CD14-positive monocyte (primary cell): ENCODE data around the gene METTL22. TPM values are rescaled to one million over a fixed set of nuclear protein-coding genes. Genes with fewer than 3 reads are reported as not detected.

ENCODE experiments used
- DNase-seq, 3 donors: peaks; one replicate each; pipeline ENCODE4 v3.0.0-alpha.2; 2011 to 2022
- H2AFZ ChIP-seq: 2 replicates; pipeline ENCODE4 v1.6.0; 2012; ENCODE audit warnings: mild to moderate bottlenecking, low read depth, low read length, inconsistent platforms; ENCODE audit not compliant: insufficient read depth, poor library complexity, severe bottlenecking
- H3K27ac ChIP-seq, 2 donors: 1 replicate in 1 of 2; 2 replicates in 1 of 2; pipeline ENCODE4 v1.5.1; 2012 to 2013; ENCODE audit warnings: low read length in 2 of 2, control low read depth in 1 of 2, inconsistent platforms in 1 of 2, low read depth in 1 of 2, mild to moderate bottlenecking in 1 of 2
- H3K27me3 ChIP-seq, 2 donors: one replicate each; pipeline versions ENCODE4 v1.6.0 to v1.6.1; 2011 to 2013; ENCODE audit warnings: low read length in 2 of 2; ENCODE audit not compliant: control insufficient read depth in 2 of 2, insufficient read depth in 2 of 2
- H3K36me3 ChIP-seq, 2 donors: replicated peaks in 1 of 2; 1 replicate in 1 of 2; 2 replicates in 1 of 2; pipeline versions ENCODE4 v1.5.1 to v1.6.1; 2012 to 2013; ENCODE audit warnings: low read length in 2 of 2, control low read depth in 1 of 2, inconsistent platforms in 1 of 2, mild to moderate bottlenecking in 1 of 2; ENCODE audit not compliant: insufficient read depth in 2 of 2, control insufficient read depth in 1 of 2
- H3K4me1 ChIP-seq, 2 donors: 1 replicate in 1 of 2; 2 replicates in 1 of 2; pipeline versions ENCODE4 v1.5.1 to v1.6.1; 2012 to 2013; ENCODE audit warnings: low read length in 2 of 2, control low read depth in 1 of 2, inconsistent platforms in 1 of 2, mild to moderate bottlenecking in 1 of 2, moderate library complexity in 1 of 2; ENCODE audit not compliant: insufficient read depth in 2 of 2, control insufficient read depth in 1 of 2
- H3K4me2 ChIP-seq: replicated peaks from 2 replicates; pipeline ENCODE3; 2012; ENCODE audit warnings: low read length, moderate library complexity, mild to moderate bottlenecking; ENCODE audit not compliant: poor library complexity, severe bottlenecking; ENCODE audit errors: extremely low read depth
- H3K4me3 ChIP-seq, 3 experiments: fragments of 200-600 bp in 1 of 3; sonication (generic) in 1 of 3; replicated peaks in 1 of 3; 1 replicate in 2 of 3; 2 replicates in 1 of 3; pipeline ENCODE4 v1.5.1; 2011 to 2013; ENCODE audit warnings: low read length in 3 of 3, mild to moderate bottlenecking in 3 of 3, control low read depth in 2 of 3, low read depth in 2 of 3, inconsistent platforms in 1 of 3, moderate library complexity in 1 of 3
- H3K79me2 ChIP-seq: 2 replicates; pipeline ENCODE4 v1.6.0; 2012; ENCODE audit warnings: mild to moderate bottlenecking, control low read depth, inconsistent platforms, low read length, moderate library complexity; ENCODE audit not compliant: insufficient read depth
- H3K9ac ChIP-seq: 2 replicates; pipeline ENCODE4 v1.6.0; 2017; ENCODE audit warnings: low read length, mild to moderate bottlenecking; ENCODE audit not compliant: insufficient read depth, poor library complexity, severe bottlenecking
- H3K9me3 ChIP-seq, 2 donors: replicated peaks in 1 of 2; 1 replicate in 1 of 2; 2 replicates in 1 of 2; pipeline versions ENCODE4 v1.5.1 to v1.6.1; 2012 to 2013; ENCODE audit warnings: low read length in 2 of 2, control low read depth in 1 of 2; ENCODE audit not compliant: control insufficient read depth in 1 of 2, insufficient read depth in 1 of 2
- H4K20me1 ChIP-seq: 2 replicates; pipeline ENCODE4 v1.6.0; 2012; ENCODE audit warnings: mild to moderate bottlenecking, low read length, control low read depth, moderate library complexity; ENCODE audit not compliant: insufficient read depth
- H3K27ac Mint-ChIP-seq, 7 donors: one replicate each; pipeline ENCODE4 v1.8.0; 2020; ENCODE audit warnings: mild to moderate bottlenecking in 7 of 7, mixed read lengths in 7 of 7, moderate library complexity in 6 of 7, inconsistent platforms in 2 of 7
- H3K27me3 Mint-ChIP-seq, 3 donors: one replicate each; pipeline ENCODE4 v1.8.0; 2021 to 2022; ENCODE audit warnings: low read depth in 3 of 3, mild to moderate bottlenecking in 3 of 3, mixed read lengths in 3 of 3, moderate library complexity in 3 of 3, inconsistent platforms in 1 of 3
- H3K36me3 Mint-ChIP-seq, 2 donors: one replicate each; pipeline ENCODE4 v1.8.0; 2020; ENCODE audit warnings: mixed read lengths in 2 of 2, inconsistent platforms in 1 of 2, mild to moderate bottlenecking in 1 of 2
- H3K4me1 Mint-ChIP-seq: one replicate; pipeline ENCODE4 v1.8.0; 2020; ENCODE audit warnings: mild to moderate bottlenecking, mixed read lengths
- H3K4me3 Mint-ChIP-seq, 2 donors: one replicate each; pipeline ENCODE4 v1.8.0; 2020; ENCODE audit warnings: mild to moderate bottlenecking in 2 of 2, mixed read lengths in 2 of 2, moderate library complexity in 1 of 2
- H3K9me3 Mint-ChIP-seq, 7 donors: one replicate each; pipeline ENCODE4 v1.8.0; 2020 to 2022; ENCODE audit warnings: mixed read lengths in 7 of 7, mild to moderate bottlenecking in 6 of 7, moderate library complexity in 6 of 7, inconsistent platforms in 2 of 7
- CTCF ChIP-seq: fragments of 200-600 bp; IDR thresholded peaks from one replicate; pipeline ENCODE4 v1.8.0; 2022; ENCODE audit warnings: antibody characterized with exemption, mild to moderate bottlenecking
- WGBS: methylation state at CpG from one replicate; pipeline ENCODE4 v1.1.5; 2013; ENCODE audit warnings: missing lambda C conversion rate; ENCODE audit not compliant: insufficient coverage; 5-methylcytosine and 5-hydroxymethylcytosine counted together
- intact Hi-C, 2 donors: fragments of 100-400 bp; cut with micrococcal nuclease; formaldehyde crosslinking; loops; one replicate each; pipeline versions ENCODE4 v1.15.0 to v1.15.1; 2023
- polyA plus RNA-seq, 3 donors: library from polyadenylated mRNA; depleted of rRNA in 1 of 3; unstranded in 2 of 3; stranded (reverse) in 1 of 3; fragments of 300-500 nt in 2 of 3; fragments of >200 nt in 1 of 3; fragmentation: Illumina TruSeq in 2 of 3; gene quantifications; 1 replicate in 2 of 3; 2 replicates in 1 of 3; pipeline ENCODE4 v1.2.3, GENCODE V29; 2012 to 2021

The METTL22 gene
- polyA plus RNA-seq, 3 donors, result 36.0 to 44.0 (median 38.9) TPM

- H3K27me3 Mint-ChIP-seq, result peaks cover 1 to 10% (median 5%) of the 10 kb centered on the region in 3 donors
- no peak overlapping the region for H2AFZ ChIP-seq
- H3K4me3 Mint-ChIP-seq, result no peak overlapping the region
- H3K4me1 Mint-ChIP-seq, result peaks cover 6% of the 10 kb centered on the region
- no peak overlapping the region for H3K4me3 ChIP-seq
- no peak for TF ChIP-seq CTCF
- H3K4me2 ChIP-seq, result no peak overlapping the region
- no peak overlapping the region for H3K27ac Mint-ChIP-seq
- DNase-seq, result peak in 1 of 3 donors; percentile 63
- H4K20me1 ChIP-seq, result no peaks in the 10 kb centered on the region
- 75% methylated on average over 5 of the region's 9 CpGs for WGBS
- no peaks in the 10 kb centered on the region for H3K36me3 ChIP-seq
- H3K9me3 ChIP-seq, result peaks cover 14 to 32% of the 10 kb centered on the region in 2 donors
- intact Hi-C loops, result no loop called here
- H3K79me2 ChIP-seq, result no peaks in the 10 kb centered on the region
- peaks cover 0 to 2% of the 10 kb centered on the region in 2 donors for H3K36me3 Mint-ChIP-seq
- no peak overlapping the region for H3K27ac ChIP-seq
- H3K4me1 ChIP-seq, result peaks cover 0 to 2% of the 10 kb centered on the region in 2 donors
- peaks cover 2 to 16% (median 6%) of the 10 kb centered on the region in 7 donors for H3K9me3 Mint-ChIP-seq
- H3K9ac ChIP-seq, result no peak overlapping the region
- H3K27me3 ChIP-seq, result peaks cover 19 to 26% of the 10 kb centered on the region in 2 donors
Observed at GRCh38 chr16:8594149-8594666, 27.3 kb upstream of the METTL22 start.

DNA sequence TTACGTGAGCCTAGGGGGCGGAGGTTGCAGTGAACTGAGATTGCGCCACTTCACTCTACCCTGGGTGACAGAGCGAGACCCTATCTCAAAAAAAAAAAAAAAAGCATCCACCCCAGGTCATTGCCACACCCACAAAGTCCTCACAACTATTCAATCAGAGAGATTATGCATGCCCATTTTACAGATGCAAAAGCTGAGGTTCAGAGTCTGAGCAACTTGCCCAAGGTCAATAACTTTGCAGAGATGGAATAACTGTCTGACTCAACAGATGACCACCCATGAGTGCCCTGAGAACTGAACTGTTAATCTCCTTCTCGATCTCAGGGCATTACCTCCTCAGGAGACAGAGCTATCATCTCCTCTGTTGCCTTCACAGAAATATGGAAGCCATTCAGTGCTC lies 25.7 kb upstream of the METTL22 start:
- Histone ChIP-seq H3K27ac (no peak overlapping the region), H3K4me2 (no peak overlapping the region), H4K20me1 (no peaks in the 10 kb centered on the region), H3K4me1 (peaks cover 0 to 2% of the 10 kb centered on the region in 2 donors), H3K27me3 (peaks cover 6 to 11% of the 10 kb centered on the region in 2 donors), H2AFZ (no peak overlapping the region), H3K4me3 (no peak overlapping the region), H3K9me3 (peaks cover 14 to 18% of the 10 kb centered on the region in 2 donors), H3K36me3 (no peaks in the 10 kb centered on the region), H3K9ac (no peak overlapping the region), H3K79me2 (no peaks in the 10 kb centered on the region)
- intact Hi-C loops, result no loop called here
- TF ChIP-seq CTCF, result no peak
- Mint-ChIP-seq H3K4me1 (peaks cover 6% of the 10 kb centered on the region), H3K27me3 (peaks cover 1 to 6% (median 3%) of the 10 kb centered on the region in 3 donors), H3K27ac (no peak overlapping the region), H3K36me3 (no peaks in the 10 kb centered on the region), H3K9me3 (peaks cover 0 to 11% (median 6%) of the 10 kb centered on the region in 7 donors), H3K4me3 (no peak overlapping the region)
- WGBS, result 80% methylated on average over 3 of the region's 5 CpGs
- no peak for DNase-seq
